ENCODE results near the gene KY. TPM values are rescaled to one million over a fixed set of nuclear protein-coding genes. Genes with fewer than 3 reads are reported as not detected.

Gene KY
- total RNA-seq, 1 donor from 2014 or later: not detected

DNA sequence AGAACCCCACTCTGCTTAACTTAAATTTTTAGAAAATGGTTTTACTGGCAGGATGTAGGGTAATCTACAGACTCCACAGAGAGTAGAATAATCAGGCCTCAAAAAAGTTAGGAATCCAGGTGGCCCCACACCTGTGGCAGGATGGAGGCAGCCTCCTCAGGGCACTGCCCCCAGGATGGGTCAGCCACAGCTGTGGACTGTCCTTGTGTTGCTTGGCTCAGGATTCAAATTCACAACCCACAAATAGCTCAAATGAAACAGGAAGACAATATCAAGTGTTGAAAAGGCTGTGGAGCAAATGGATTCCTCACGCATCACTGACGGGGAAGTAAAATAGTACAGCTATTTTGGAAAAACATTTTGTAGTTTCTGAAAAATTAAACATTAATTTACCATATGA, 36.8 kb upstream of the KY start:
- Mint-ChIP-seq H3K9me3 (no peaks in the 10 kb centered on the region), H3K4me1 (no peaks in the 10 kb centered on the region), H3K27ac (no peak overlapping the region), H3K36me3 (no peaks in the 10 kb centered on the region), H3K4me3 (no peak overlapping the region), H3K27me3 (ENCODE audit: low read depth) (peaks cover 59% of the 10 kb centered on the region)
- TF ChIP-seq, protein P1, sequence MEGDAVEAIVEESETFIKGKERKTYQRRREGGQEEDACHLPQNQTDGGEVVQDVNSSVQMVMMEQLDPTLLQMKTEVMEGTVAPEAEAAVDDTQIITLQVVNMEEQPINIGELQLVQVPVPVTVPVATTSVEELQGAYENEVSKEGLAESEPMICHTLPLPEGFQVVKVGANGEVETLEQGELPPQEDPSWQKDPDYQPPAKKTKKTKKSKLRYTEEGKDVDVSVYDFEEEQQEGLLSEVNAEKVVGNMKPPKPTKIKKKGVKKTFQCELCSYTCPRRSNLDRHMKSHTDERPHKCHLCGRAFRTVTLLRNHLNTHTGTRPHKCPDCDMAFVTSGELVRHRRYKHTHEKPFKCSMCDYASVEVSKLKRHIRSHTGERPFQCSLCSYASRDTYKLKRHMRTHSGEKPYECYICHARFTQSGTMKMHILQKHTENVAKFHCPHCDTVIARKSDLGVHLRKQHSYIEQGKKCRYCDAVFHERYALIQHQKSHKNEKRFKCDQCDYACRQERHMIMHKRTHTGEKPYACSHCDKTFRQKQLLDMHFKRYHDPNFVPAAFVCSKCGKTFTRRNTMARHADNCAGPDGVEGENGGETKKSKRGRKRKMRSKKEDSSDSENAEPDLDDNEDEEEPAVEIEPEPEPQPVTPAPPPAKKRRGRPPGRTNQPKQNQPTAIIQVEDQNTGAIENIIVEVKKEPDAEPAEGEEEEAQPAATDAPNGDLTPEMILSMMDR (IDR thresholded peaks at IDR 0.05; ENCODE audit: unreplicated experiment): no peak
- DNase-seq (ENCODE audit: low spot score in 2 of 2, unreplicated experiment in 2 of 2): no peak

- DNase-seq (ENCODE audit: low spot score in 2 of 2, unreplicated experiment in 2 of 2): no peak
- no peaks in the 10 kb centered on the region for H3K4me1 Mint-ChIP-seq
Observed at GRCh38 chr3:134685929-134686802, 35.3 kb upstream of the KY start.

DNA sequence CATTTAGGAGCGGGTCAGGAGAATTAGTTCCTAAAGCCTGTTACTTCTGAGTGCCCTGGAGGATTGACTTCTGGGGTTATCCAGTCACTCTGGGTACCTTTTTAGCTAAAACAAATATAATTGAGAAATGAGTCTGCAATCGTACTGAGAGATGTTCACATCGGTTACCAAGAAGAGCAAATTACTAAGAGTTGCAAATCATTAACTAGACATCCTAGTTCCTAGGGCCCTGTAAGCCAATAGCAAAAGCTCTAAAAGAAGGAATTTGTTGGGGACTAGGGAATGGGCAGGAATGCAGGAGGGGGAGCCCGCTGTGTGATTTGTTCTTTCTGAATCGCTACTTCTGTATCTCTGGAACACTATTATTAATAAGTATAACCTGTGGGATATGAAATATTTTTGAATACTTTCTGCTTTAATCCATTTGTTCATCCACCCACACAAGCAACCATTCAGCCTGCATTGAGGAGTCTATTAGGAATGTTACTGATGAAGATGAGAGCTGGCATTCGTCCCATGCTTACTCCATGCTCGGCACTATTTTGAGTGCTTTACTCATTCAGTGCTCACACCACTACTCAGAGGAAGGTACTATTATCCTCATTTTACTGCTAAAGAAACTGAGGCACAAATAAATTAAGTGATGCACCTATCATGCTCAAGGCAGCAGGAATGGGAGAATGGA, 31.5 kb upstream of the KY start:
- H3K4me3 Mint-ChIP-seq: no peak overlapping the region
- H3K9me3 Mint-ChIP-seq: no peaks in the 10 kb centered on the region
- TF ChIP-seq, protein P1 (IDR thresholded peaks at IDR 0.05; ENCODE audit: unreplicated experiment): no peak
- peaks cover 63% of the 10 kb centered on the region for H3K27me3 Mint-ChIP-seq (ENCODE audit: low read depth)
- no peaks in the 10 kb centered on the region for H3K36me3 Mint-ChIP-seq
- no peak for DNase-seq (ENCODE audit: low spot score in 2 of 2, unreplicated experiment in 2 of 2)
- H3K4me1 Mint-ChIP-seq: no peaks in the 10 kb centered on the region
- H3K27ac Mint-ChIP-seq: no peak overlapping the region

More at GRCh38 chr3:134685929-134686802, 35.3 kb upstream of the KY start:
- H3K4me3 Mint-ChIP-seq: no peak overlapping the region
- peaks cover 66% of the 10 kb centered on the region for H3K27me3 Mint-ChIP-seq (ENCODE audit: low read depth)
- no peak overlapping the region for H3K27ac Mint-ChIP-seq
- TF ChIP-seq, protein P1 (IDR thresholded peaks at IDR 0.05; ENCODE audit: unreplicated experiment): no peak
- no peaks in the 10 kb centered on the region for H3K9me3 Mint-ChIP-seq
- no peaks in the 10 kb centered on the region for H3K36me3 Mint-ChIP-seq

- TF ChIP-seq, protein P1 (IDR thresholded peaks at IDR 0.05; ENCODE audit: unreplicated experiment): no peak
- no peaks in the 10 kb centered on the region for H3K4me1 Mint-ChIP-seq
- H3K27me3 Mint-ChIP-seq (ENCODE audit: low read depth): peaks cover 60% of the 10 kb centered on the region
Observed at GRCh38 chr3:134681522-134681900, 30.7 kb upstream of the KY start.

GRCh38 chr3:134680796-134681521, 30.1 kb upstream of the KY start:
- no peak overlapping the region for H3K4me3 Mint-ChIP-seq
- TF ChIP-seq, protein P1 (IDR thresholded peaks at IDR 0.05; ENCODE audit: unreplicated experiment): no peak
- H3K27ac Mint-ChIP-seq: no peak overlapping the region
- H3K9me3 Mint-ChIP-seq: peaks cover 5% of the 10 kb centered on the region
- no peaks in the 10 kb centered on the region for H3K36me3 Mint-ChIP-seq
- no peak for DNase-seq (ENCODE audit: low spot score in 2 of 2, unreplicated experiment in 2 of 2)
- H3K4me1 Mint-ChIP-seq: no peaks in the 10 kb centered on the region
- peaks cover 63% of the 10 kb centered on the region for H3K27me3 Mint-ChIP-seq (ENCODE audit: low read depth)

More at GRCh38 chr3:134681522-134681900, 30.7 kb upstream of the KY start:
- H3K4me3 Mint-ChIP-seq: no peak overlapping the region
- no peak overlapping the region for H3K27ac Mint-ChIP-seq
- H3K9me3 Mint-ChIP-seq: no peaks in the 10 kb centered on the region
- H3K36me3 Mint-ChIP-seq: no peaks in the 10 kb centered on the region
- no peak for DNase-seq (ENCODE audit: low spot score in 2 of 2, unreplicated experiment in 2 of 2)

Measured in mesothelial cell of epicardium (in vitro differentiated cells).